Uterus (tissue), 2 donors: ENCODE data around the gene GM2A.

Experiments
- CTCF ChIP-seq, 4 experiments: fragments of 200-600 bp in 2 of 4; fragments of 450-650 bp in 2 of 4; sonication (generic) in 2 of 4; IDR thresholded peaks; one replicate each; pipeline ENCODE4 v1.5.1; 2016 to 2019; ENCODE audit warnings: antibody characterized with exemption in 4 of 4, mild to moderate bottlenecking in 2 of 4, moderate library complexity in 1 of 4
- POLR2A ChIP-seq, 2 donors: fragments of 450-650 bp; IDR thresholded peaks; one replicate each; pipeline ENCODE4 v1.6.1; 2016; ENCODE audit warnings: antibody characterized with exemption in 2 of 2, mild to moderate bottlenecking in 1 of 2, moderate library complexity in 1 of 2

DNA sequence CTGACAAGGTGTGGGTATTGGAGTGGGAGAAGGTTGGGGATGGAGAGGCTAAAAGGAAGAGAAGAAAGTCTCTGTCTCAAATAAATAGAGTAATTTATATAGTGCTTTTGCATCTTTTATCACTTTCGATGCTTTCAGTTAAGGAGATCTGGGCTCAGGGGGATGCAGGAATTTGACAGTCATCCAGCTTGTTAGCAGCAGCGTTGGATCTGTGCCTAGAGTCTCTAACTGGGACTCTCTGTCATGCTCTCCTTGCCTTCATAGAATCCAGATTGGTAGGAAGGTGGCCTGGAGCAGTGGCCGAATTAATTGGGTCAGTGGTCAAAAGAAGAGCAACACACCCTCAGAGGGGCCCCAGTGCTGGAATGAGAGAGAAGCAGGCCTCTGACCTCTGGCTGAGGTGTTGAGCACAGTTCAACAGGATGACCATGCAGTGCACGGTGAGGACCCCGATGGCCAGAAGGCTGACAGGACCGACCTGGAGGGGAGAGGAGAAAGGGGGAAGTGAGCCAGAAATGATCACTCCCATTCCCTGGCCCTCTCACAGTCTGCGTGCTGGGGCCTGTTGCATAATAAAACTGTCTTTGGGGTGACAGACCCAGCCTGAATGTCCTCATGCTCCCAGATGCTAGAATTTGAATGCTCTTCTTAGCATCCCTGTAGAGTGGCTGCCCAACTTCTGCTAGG is 42.9 kb downstream of the GM2A start:
- TF ChIP-seq CTCF (IDR thresholded peaks at IDR 0.05) (no peak), POLR2A (IDR thresholded peaks at IDR 0.05) (no peak)
